SW480 (cell line): Measurements from ENCODE around the gene SCGN.
A peak's percentile ranks its signal among the peaks of the same experiment; 100 is the strongest.
"Not testable (repeated sequence)": the region's sequence is repeated elsewhere in the genome, so short reads cannot be mapped to it uniquely, and the experiment has no call there.

Experiments used
- DNase-seq: peaks from one replicate; pipeline ENCODE4 v3.0.0-alpha.2; 2016; ENCODE audit warnings: low spot score

The SCGN gene

GRCh38 chr6:25730907-25731306, 78.9 kb downstream of the SCGN start:
- DNase-seq: no peak

GRCh38 chr6:25731721-25732120, 79.7 kb downstream of the SCGN start:
- DNase-seq: no peak

GRCh38 chr6:25732468-25733198, 80.6 kb downstream of the SCGN start:
- no peak for DNase-seq

GRCh38 chr6:25735261-25735660, 83.2 kb downstream of the SCGN start:
- no peak for DNase-seq

GRCh38 chr6:25743868-25744267, 91.9 kb downstream of the SCGN start:
- peak; percentile 1 for DNase-seq

- DNase-seq: no peak
These were observed 93.8 kb downstream of the SCGN start for GRCh38 chr6:25745836-25746235.

GRCh38 chr6:25746968-25747367, 95.0 kb downstream of the SCGN start:
- no peak for DNase-seq

GRCh38 chr6:25747477-25747876, 95.5 kb downstream of the SCGN start:
- DNase-seq: no peak

GRCh38 chr6:25748049-25748448, 96.0 kb downstream of the SCGN start:
- no peak for DNase-seq

- not testable (repeated sequence) for DNase-seq
These were observed 96.8 kb downstream of the SCGN start for GRCh38 chr6:25748601-25749517.

GRCh38 chr6:25749837-25750236, 97.8 kb downstream of the SCGN start:
- DNase-seq: no peak

- no peak for DNase-seq
These were observed 98.9 kb downstream of the SCGN start for GRCh38 chr6:25750906-25751305.
